A549 (cell line): ENCODE data around the gene RAI2. TPM values are rescaled to one million over a fixed set of nuclear protein-coding genes. Genes with fewer than 3 reads are reported as not detected.

ENCODE experiments used
- ATAC-seq, 2 experiments: fragments of 200-7000 bp in 1 of 2; fragments of >200 bp in 1 of 2; cut with Nextera tagmentation in 1 of 2; cut with Tn5 transposase in 1 of 2; 3 replicates each; pipeline versions ENCODE4 v1.8.0 to v1.9.1; 2018 to 2020; ENCODE audit warnings: mild to moderate bottlenecking in 1 of 2, moderate library complexity in 1 of 2
- CTCF ChIA-PET: fragments of 300-600 bp; sonication (Branson Sonifier 250); formaldehyde crosslinking; extraction: SDS; loops from one replicate; lab custom pipeline; 2021; ENCODE audit warnings: antibody characterized with exemption, inconsistent platforms; lab: Yijun Ruan, JAX
- POLR2A ChIA-PET: fragments of 350-600 bp; formaldehyde crosslinking; extraction: SDS; loops from one replicate; lab custom pipeline; 2021; ENCODE audit warnings: antibody characterized with exemption, inconsistent platforms; lab: Yijun Ruan, JAX
- DNase-seq, 2 experiments: peaks; one replicate each; pipeline versions ENCODE4 v3.0.0 to v3.0.0-alpha.2; 2011 to 2016; ENCODE audit warnings: low read depth in 1 of 2, low spot score in 1 of 2
- FAIRE-seq: peaks from 2 replicates; lab custom pipeline; 2011; peaks lifted over from hg19 to GRCh38; lab: Jason Lieb, UNC
- H3K27ac ChIP-seq, 2 experiments: fragments of >200 bp; sonication (Bioruptor Twin); formaldehyde crosslinking; 3 replicates each; pipeline ENCODE4 v1.5.1; 2016 to 2017
- H3K4me1 ChIP-seq: fragments of >200 bp; sonication (Bioruptor Twin); formaldehyde crosslinking; 3 replicates; pipeline ENCODE4 v1.6.1; 2016
- H3K4me2 ChIP-seq: fragments of >200 bp; sonication (Bioruptor Twin); formaldehyde crosslinking; 3 replicates; pipeline ENCODE4 v1.6.1; 2016
- H3K4me3 ChIP-seq: fragments of >200 bp; sonication (Bioruptor Twin); formaldehyde crosslinking; 3 replicates; pipeline ENCODE4 v1.5.1; 2016
- H3K9me3 ChIP-seq: fragments of >200 bp; sonication (Bioruptor Twin); formaldehyde crosslinking; 3 replicates; pipeline ENCODE4 v1.6.1; 2016
- CBX2 ChIP-seq: fragments of 200-600 bp; sonication (generic); IDR thresholded peaks from 2 replicates; pipeline ENCODE4 v1.6.1; 2016; ENCODE audit warnings: low read depth, mild to moderate bottlenecking, borderline replicate concordance
- CEBPB ChIP-seq, 2 experiments: fragments of >200 bp in 1 of 2; sonication (Bioruptor Twin) in 1 of 2; formaldehyde crosslinking in 1 of 2; IDR thresholded peaks; 2 replicates each; pipeline ENCODE4 v1.6.1; 2012 to 2016
- CHD2 ChIP-seq: fragments of 150-350 bp; IDR thresholded peaks from 2 replicates; pipeline ENCODE4 v1.6.1; 2014; ENCODE audit warnings: low read length; ENCODE audit not compliant: partially characterized antibody
- EHF ChIP-seq: fragments of 250-450 bp; sonication (Bioruptor Pico); IDR thresholded peaks from 2 replicates; pipeline ENCODE4 v1.5.0; 2020; ENCODE audit warnings: mild to moderate bottlenecking
- EHMT2 ChIP-seq: fragments of 200-600 bp; sonication (generic); IDR thresholded peaks from 2 replicates; pipeline ENCODE4 v1.6.1; 2016; ENCODE audit warnings: antibody characterized with exemption, low read depth, mild to moderate bottlenecking, moderate library complexity
- FOSB ChIP-seq: fragments of 250-450 bp; sonication (Bioruptor Pico); IDR thresholded peaks from 2 replicates; pipeline ENCODE4 v1.5.0; 2020; ENCODE audit warnings: mild to moderate bottlenecking, moderate library complexity
- GATA3 ChIP-seq: IDR thresholded peaks from 2 replicates; pipeline ENCODE4 v1.6.1; 2012; ENCODE audit warnings: borderline replicate concordance
- HEYL ChIP-seq: fragments of 250-450 bp; sonication (Bioruptor Pico); IDR thresholded peaks from 2 replicates; pipeline ENCODE4 v1.8.0; 2021; ENCODE audit warnings: mild to moderate bottlenecking, moderate library complexity
- HOXA7 ChIP-seq: fragments of 250-450 bp; sonication (Bioruptor Pico); IDR thresholded peaks from 2 replicates; pipeline ENCODE4 v1.5.0; 2020; ENCODE audit warnings: mild to moderate bottlenecking, moderate library complexity
- HOXB13 ChIP-seq: fragments of 250-450 bp; sonication (Bioruptor Pico); IDR thresholded peaks from 2 replicates; pipeline ENCODE4 v1.5.0; 2020; ENCODE audit warnings: low read depth, mild to moderate bottlenecking, moderate library complexity
- HOXB5 ChIP-seq: fragments of 250-450 bp; sonication (Bioruptor Pico); IDR thresholded peaks from 2 replicates; pipeline ENCODE4 v1.5.0; 2020; ENCODE audit warnings: mild to moderate bottlenecking, moderate library complexity
- MAZ ChIP-seq: fragments of 150-350 bp; IDR thresholded peaks from 2 replicates; pipeline ENCODE4 v1.6.1; 2014; ENCODE audit warnings: antibody characterized with exemption, low read depth, low read length, borderline replicate concordance
- MYC ChIP-seq: IDR thresholded peaks from 2 replicates; pipeline ENCODE4 v1.6.1; 2012; ENCODE audit warnings: mild to moderate bottlenecking, inconsistent platforms, low read length, improper control_type of control experiment, borderline replicate concordance
- NFE2L2 ChIP-seq: fragments of 150-350 bp; conservative IDR thresholded peaks from 2 replicates; pipeline ENCODE4 v1.6.1; 2014; ENCODE audit warnings: low read length
- NPAS2 ChIP-seq: fragments of 250-450 bp; sonication (Bioruptor Pico); IDR thresholded peaks from 2 replicates; pipeline ENCODE4 v1.8.0; 2022; ENCODE audit warnings: mild to moderate bottlenecking, moderate library complexity, borderline replicate concordance
- PHF8 ChIP-seq: fragments of 200-600 bp; sonication (generic); IDR thresholded peaks from 2 replicates; pipeline ENCODE4 v1.6.1; 2016; ENCODE audit warnings: low read depth, mild to moderate bottlenecking, antibody characterized with exemption, moderate library complexity, borderline replicate concordance
- RNF2 ChIP-seq: fragments of 200-600 bp; sonication (generic); IDR thresholded peaks from 2 replicates; pipeline ENCODE4 v1.6.1; 2016; ENCODE audit warnings: low read depth, mild to moderate bottlenecking, antibody characterized with exemption, moderate library complexity, borderline replicate concordance
- SMC3 ChIP-seq: fragments of >200 bp; sonication (Bioruptor Twin); formaldehyde crosslinking; IDR thresholded peaks from 3 replicates; pipeline ENCODE4 v1.6.1; 2018; ENCODE audit warnings: inconsistent platforms
- SREBF2 ChIP-seq: fragments of 450-650 bp; IDR thresholded peaks from 2 replicates; pipeline ENCODE4 v1.6.1; 2014; ENCODE audit warnings: mild to moderate bottlenecking, moderate library complexity
- TFCP2L1 ChIP-seq: fragments of 250-450 bp; sonication (Bioruptor Pico); IDR thresholded peaks from 2 replicates; pipeline ENCODE4 v1.5.0; 2021; ENCODE audit warnings: mild to moderate bottlenecking
- TP53 ChIP-seq: fragments of 250-450 bp; sonication (Bioruptor Pico); IDR thresholded peaks from 2 replicates; pipeline ENCODE4 v1.5.0; 2021; ENCODE audit warnings: mild to moderate bottlenecking, moderate library complexity
- ZSCAN20 ChIP-seq: fragments of 250-450 bp; sonication (Bioruptor Pico); IDR thresholded peaks from 2 replicates; pipeline ENCODE4 v1.8.0; 2022; ENCODE audit warnings: mild to moderate bottlenecking, moderate library complexity
- WGBS: methylation state at CpG from one replicate; pipeline ENCODE4 v1.1.6; 2017; ENCODE audit errors: missing lambda C conversion rate; 5-methylcytosine and 5-hydroxymethylcytosine counted together
- polyA plus RNA-seq, 4 experiments: library from polyadenylated mRNA; depleted of rRNA in 3 of 4; stranded (reverse); fragments of >200 nt; fragmentation: RNase III in 1 of 4; extraction: RNeasy Plus Mini Kit Qiagen cat#74134 plus additional on column Dnase treatment in 1 of 4; gene quantifications; 2 replicates in 3 of 4; 3 replicates in 1 of 4; pipeline ENCODE4 v1.2.3, GENCODE V29; 2011 to 2017
- TF ChIP-seq, protein P1 (sequence below): fragments of 200-600 bp; sonication (generic); IDR thresholded peaks from 2 replicates; pipeline ENCODE4 v1.6.1; 2016; ENCODE audit warnings: antibody characterized with exemption, mild to moderate bottlenecking, moderate library complexity
- TF ChIP-seq, protein P2 (sequence below): fragments of 250-450 bp; sonication (Bioruptor Pico); IDR thresholded peaks from 2 replicates; pipeline ENCODE4 v1.5.0; 2021; ENCODE audit warnings: mild to moderate bottlenecking, moderate library complexity, borderline replicate concordance
- TF ChIP-seq, protein P3 (sequence below): fragments of >200 bp; sonication (Bioruptor Twin); formaldehyde crosslinking; IDR thresholded peaks from 3 replicates; pipeline ENCODE4 v1.5.1; 2016

The RAI2 gene
- polyA plus RNA-seq, 2 of the 4 experiments (the other 2 are of a cell fraction): not detected

DNA sequence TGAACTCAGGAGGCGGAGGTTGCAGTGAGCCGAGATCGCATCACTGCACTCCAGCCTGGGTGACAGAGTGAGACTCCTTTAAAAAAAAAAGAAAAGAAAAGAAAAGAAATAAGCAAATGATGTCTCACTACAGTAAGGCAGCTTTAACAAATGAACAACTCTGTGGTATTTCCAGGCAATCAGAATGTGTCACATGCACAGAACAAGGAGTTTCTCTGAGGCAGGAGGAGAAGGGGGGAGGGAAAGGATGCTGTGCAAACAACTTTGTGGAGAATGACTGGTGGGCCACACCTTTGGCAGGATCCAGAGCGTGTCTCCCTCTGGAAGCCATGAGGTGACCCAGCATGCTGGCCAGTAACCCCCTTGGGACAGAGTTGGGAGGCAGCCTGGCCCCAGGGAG lies 57.6 kb downstream of the RAI2 start:
- H3K4me3 ChIP-seq: no peak overlapping the region
- ChIA-PET CTCF (interaction anchor here (1.0 to 1.5 kb wide), 2 partner anchors 9 to 14 kb away, joined by 4 to 5 read pairs; no protein-coding TSS in a partner anchor), POLR2A (no interaction called here)
- H3K4me1 ChIP-seq: no peaks in the 10 kb centered on the region
- FAIRE-seq (no peak), ATAC-seq (no peak), DNase-seq (no peak)
- no peak overlapping the region for H3K27ac ChIP-seq
- H3K9me3 ChIP-seq: no peaks in the 10 kb centered on the region
- 65% methylated on average over 4 of the region's 4 CpGs for WGBS
- TF ChIP-seq EHF (CRISPR knock-in tag): no peak
- no peak for TF ChIP-seq CEBPB (IDR thresholded peaks at IDR 0.05)
- no peak for TF ChIP-seq MAZ
- TF ChIP-seq, protein P1, sequence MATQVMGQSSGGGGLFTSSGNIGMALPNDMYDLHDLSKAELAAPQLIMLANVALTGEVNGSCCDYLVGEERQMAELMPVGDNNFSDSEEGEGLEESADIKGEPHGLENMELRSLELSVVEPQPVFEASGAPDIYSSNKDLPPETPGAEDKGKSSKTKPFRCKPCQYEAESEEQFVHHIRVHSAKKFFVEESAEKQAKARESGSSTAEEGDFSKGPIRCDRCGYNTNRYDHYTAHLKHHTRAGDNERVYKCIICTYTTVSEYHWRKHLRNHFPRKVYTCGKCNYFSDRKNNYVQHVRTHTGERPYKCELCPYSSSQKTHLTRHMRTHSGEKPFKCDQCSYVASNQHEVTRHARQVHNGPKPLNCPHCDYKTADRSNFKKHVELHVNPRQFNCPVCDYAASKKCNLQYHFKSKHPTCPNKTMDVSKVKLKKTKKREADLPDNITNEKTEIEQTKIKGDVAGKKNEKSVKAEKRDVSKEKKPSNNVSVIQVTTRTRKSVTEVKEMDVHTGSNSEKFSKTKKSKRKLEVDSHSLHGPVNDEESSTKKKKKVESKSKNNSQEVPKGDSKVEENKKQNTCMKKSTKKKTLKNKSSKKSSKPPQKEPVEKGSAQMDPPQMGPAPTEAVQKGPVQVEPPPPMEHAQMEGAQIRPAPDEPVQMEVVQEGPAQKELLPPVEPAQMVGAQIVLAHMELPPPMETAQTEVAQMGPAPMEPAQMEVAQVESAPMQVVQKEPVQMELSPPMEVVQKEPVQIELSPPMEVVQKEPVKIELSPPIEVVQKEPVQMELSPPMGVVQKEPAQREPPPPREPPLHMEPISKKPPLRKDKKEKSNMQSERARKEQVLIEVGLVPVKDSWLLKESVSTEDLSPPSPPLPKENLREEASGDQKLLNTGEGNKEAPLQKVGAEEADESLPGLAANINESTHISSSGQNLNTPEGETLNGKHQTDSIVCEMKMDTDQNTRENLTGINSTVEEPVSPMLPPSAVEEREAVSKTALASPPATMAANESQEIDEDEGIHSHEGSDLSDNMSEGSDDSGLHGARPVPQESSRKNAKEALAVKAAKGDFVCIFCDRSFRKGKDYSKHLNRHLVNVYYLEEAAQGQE: no peak
- TF ChIP-seq HOXB5 (CRISPR knock-in tag): no peak
- TF ChIP-seq CHD2: no peak
- TF ChIP-seq, protein P2, sequence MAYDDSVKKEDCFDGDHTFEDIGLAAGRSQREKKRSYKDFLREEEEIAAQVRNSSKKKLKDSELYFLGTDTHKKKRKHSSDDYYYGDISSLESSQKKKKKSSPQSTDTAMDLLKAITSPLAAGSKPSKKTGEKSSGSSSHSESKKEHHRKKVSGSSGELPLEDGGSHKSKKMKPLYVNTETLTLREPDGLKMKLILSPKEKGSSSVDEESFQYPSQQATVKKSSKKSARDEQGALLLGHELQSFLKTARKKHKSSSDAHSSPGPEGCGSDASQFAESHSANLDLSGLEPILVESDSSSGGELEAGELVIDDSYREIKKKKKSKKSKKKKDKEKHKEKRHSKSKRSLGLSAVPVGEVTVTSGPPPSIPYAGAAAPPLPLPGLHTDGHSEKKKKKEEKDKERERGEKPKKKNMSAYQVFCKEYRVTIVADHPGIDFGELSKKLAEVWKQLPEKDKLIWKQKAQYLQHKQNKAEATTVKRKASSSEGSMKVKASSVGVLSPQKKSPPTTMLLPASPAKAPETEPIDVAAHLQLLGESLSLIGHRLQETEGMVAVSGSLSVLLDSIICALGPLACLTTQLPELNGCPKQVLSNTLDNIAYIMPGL (CRISPR knock-in tag): no peak
- no peak for TF ChIP-seq HOXA7 (CRISPR knock-in tag)
- no peak for TF ChIP-seq PHF8
- H3K4me2 ChIP-seq: no peak overlapping the region

DNA sequence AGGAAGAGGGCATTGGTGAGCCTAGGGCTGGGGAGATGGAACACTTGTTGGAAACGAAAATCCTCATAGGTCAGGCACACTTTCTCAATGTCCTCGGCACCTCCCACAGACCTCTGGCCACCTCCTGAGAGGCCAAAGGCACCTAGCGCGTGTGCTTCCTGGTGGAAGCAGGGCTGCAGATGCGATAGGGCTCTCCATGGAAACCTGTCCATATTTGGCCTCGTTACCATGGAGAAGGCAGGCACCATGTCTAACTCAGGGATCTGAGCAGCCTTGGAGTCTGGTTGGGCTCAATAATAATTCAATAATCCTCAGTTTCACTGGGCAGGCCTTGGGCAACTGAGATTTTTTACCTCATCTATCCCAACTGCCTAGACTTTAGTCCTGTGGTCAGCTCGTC lies 58.3 kb downstream of the RAI2 start:
- POLR2A ChIA-PET: no interaction called here
- WGBS: 66% methylated on average over 7 of the region's 7 CpGs
- no peak for FAIRE-seq
- no peak overlapping the region for H3K27ac ChIP-seq
- ATAC-seq: no peak
- H3K9me3 ChIP-seq: no peaks in the 10 kb centered on the region
- H3K4me3 ChIP-seq: no peak overlapping the region
- peak in 1 of 2 experiments; percentile 7 for DNase-seq
- no peak for TF ChIP-seq CBX2
- H3K4me1 ChIP-seq: no peaks in the 10 kb centered on the region
- no peak overlapping the region for H3K4me2 ChIP-seq
- CTCF ChIA-PET: interaction anchor here (1.0 to 1.3 kb wide), 2 partner anchors 10 to 12 kb away, joined by 3 to 5 read pairs; no protein-coding TSS in a partner anchor

DNA sequence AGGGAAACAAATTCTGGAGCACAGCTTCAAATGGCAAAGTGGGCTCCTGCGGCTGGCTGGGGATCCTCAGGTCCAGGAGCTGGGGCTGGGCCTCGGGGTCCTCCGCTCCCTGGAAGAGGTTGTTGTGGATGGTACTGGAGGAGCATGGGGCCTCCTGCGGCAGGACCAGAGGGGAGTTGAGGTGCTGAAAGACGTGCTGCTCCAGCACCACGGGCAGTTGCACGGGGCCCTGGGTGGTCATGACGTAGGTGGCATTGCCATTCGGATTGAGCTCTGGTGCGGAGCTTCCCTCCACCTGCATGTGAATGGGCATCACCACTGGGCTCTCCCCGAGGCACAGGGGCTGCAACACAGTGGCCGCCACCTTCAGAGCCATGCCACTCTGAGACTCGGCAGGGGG lies 59.7 kb downstream of the RAI2 start:
- ATAC-seq: no peak
- no peak for FAIRE-seq
- Histone ChIP-seq H3K9me3 (no peaks in the 10 kb centered on the region), H3K27ac (no peak overlapping the region), H3K4me2 (no peak overlapping the region), H3K4me1 (no peaks in the 10 kb centered on the region), H3K4me3 (no peak overlapping the region)
- CTCF ChIA-PET: interaction anchor here (0.7 to 1.3 kb wide), 3 partner anchors 10 to 298 kb away, joined by 3 read pairs; no protein-coding TSS in a partner anchor
- 90% methylated on average over 2 of the region's 13 CpGs for WGBS
- POLR2A ChIA-PET: interaction anchor here (0.5 kb wide), 1 partner anchor 42 kb away, joined by 3 read pairs; no protein-coding TSS in a partner anchor
- DNase-seq: no peak
- TF ChIP-seq SMC3 (no peak), MYC (no peak), HOXB13 (CRISPR knock-in tag) (no peak), FOSB (CRISPR knock-in tag) (no peak), TP53 (CRISPR knock-in tag) (no peak), RNF2 (no peak), HEYL (no peak), NPAS2 (no peak), ZSCAN20 (CRISPR knock-in tag) (no peak), NFE2L2 (no peak), GATA3 (no peak), CBX2 (no peak), SREBF2 (no peak), EHMT2 (no peak), TFCP2L1 (CRISPR knock-in tag) (no peak)
- TF ChIP-seq, protein P2 (CRISPR knock-in tag): no peak
- TF ChIP-seq, protein P3, sequence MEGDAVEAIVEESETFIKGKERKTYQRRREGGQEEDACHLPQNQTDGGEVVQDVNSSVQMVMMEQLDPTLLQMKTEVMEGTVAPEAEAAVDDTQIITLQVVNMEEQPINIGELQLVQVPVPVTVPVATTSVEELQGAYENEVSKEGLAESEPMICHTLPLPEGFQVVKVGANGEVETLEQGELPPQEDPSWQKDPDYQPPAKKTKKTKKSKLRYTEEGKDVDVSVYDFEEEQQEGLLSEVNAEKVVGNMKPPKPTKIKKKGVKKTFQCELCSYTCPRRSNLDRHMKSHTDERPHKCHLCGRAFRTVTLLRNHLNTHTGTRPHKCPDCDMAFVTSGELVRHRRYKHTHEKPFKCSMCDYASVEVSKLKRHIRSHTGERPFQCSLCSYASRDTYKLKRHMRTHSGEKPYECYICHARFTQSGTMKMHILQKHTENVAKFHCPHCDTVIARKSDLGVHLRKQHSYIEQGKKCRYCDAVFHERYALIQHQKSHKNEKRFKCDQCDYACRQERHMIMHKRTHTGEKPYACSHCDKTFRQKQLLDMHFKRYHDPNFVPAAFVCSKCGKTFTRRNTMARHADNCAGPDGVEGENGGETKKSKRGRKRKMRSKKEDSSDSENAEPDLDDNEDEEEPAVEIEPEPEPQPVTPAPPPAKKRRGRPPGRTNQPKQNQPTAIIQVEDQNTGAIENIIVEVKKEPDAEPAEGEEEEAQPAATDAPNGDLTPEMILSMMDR: no peak
